K562 (cell line): ENCODE measurements around the gene ORM1. TPM values are rescaled to one million over a fixed set of nuclear protein-coding genes. Genes with fewer than 3 reads are reported as not detected.

ENCODE experiments used
- ATAC-seq: fragments of 200-7000 bp; cut with Tn5 transposase; 3 replicates; pipeline ENCODE4 v1.9.1; 2020; ENCODE audit warnings: moderate library complexity
- BruUV-seq: library from RNA; stranded (reverse); fragments of 400-500 nt; replicated peaks from 2 replicates; lab custom pipeline; 2021; lab: Mats Ljungman, UMichigan
- CTCF ChIA-PET: fragments of 300-600 bp; formaldehyde crosslinking; extraction: SDS; loops from one replicate; lab custom pipeline; 2021; ENCODE audit warnings: low intra/inter-chr PET ratio; lab: Yijun Ruan, JAX
- POLR2A ChIA-PET: fragments of 300-600, 350-650 bp; sonication (Branson Sonifier 250); formaldehyde crosslinking; extraction: SDS; loops from one replicate; lab custom pipeline; 2021; ENCODE audit warnings: antibody characterized with exemption, inconsistent platforms; lab: Yijun Ruan, JAX
- DNase-seq, 4 experiments: peaks; one replicate each; pipeline versions ENCODE4 v3.0.0 to v3.0.0-alpha.2; 2011 to 2018; ENCODE audit warnings: low spot score in 3 of 4, mixed read lengths in 3 of 4; ENCODE audit errors: extremely low read depth in 1 of 4
- FAIRE-seq: peaks from 2 replicates; lab custom pipeline; 2011; peaks lifted over from hg19 to GRCh38; lab: Jason Lieb, UNC
- H2AFZ ChIP-seq: 2 replicates; pipeline ENCODE4 v1.6.0; 2011; ENCODE audit warnings: low read depth, low read length, control low read depth, inconsistent platforms
- H3K27ac ChIP-seq: fragments of 200-600 bp; 3 replicates; pipeline ENCODE4 v1.8.0; 2011; ENCODE audit warnings: low read depth, mild to moderate bottlenecking, control low read depth, inconsistent platforms, low read length, moderate library complexity, mixed read lengths; ENCODE audit errors: extremely low read depth
- H3K27me3 ChIP-seq, 2 experiments: fragments of 300-600 bp in 1 of 2; 2 replicates in 1 of 2; 3 replicates in 1 of 2; pipeline versions ENCODE4 v1.6.0 to v1.8.0; 2011; ENCODE audit warnings: inconsistent platforms in 2 of 2, low read length in 2 of 2, mild to moderate bottlenecking in 1 of 2, mixed read lengths in 1 of 2, moderate library complexity in 1 of 2; ENCODE audit not compliant: control insufficient read depth in 2 of 2, insufficient read depth in 2 of 2
- H3K36me3 ChIP-seq: fragments of 300-600 bp; 3 replicates; pipeline ENCODE4 v1.8.0; 2011; ENCODE audit warnings: mild to moderate bottlenecking, low read length, inconsistent platforms; ENCODE audit not compliant: control insufficient read depth, insufficient read depth
- H3K4me1 ChIP-seq, 2 experiments: fragments of 200-600 bp in 1 of 2; replicated peaks in 1 of 2; 2 replicates in 1 of 2; 3 replicates in 1 of 2; pipeline versions ENCODE4 v1.5.1 to v1.8.0; 2011; ENCODE audit warnings: inconsistent platforms in 2 of 2, low read length in 2 of 2, mild to moderate bottlenecking in 1 of 2, mixed read lengths in 1 of 2, moderate library complexity in 1 of 2; ENCODE audit not compliant: control insufficient read depth in 2 of 2, insufficient read depth in 2 of 2
- H3K4me2 ChIP-seq: 2 replicates; pipeline ENCODE4 v1.6.1; 2011; ENCODE audit warnings: low read length, control low read depth, inconsistent platforms, mixed read lengths; ENCODE audit not compliant: insufficient read depth
- H3K4me3 ChIP-seq: fragments of 200-600 bp; sonication (generic), shearing (Covaris generic); 2 replicates; pipeline ENCODE4 v1.5.1; 2016; ENCODE audit warnings: control low read depth, inconsistent platforms
- H3K79me2 ChIP-seq: fragments of 200-600 bp; 3 replicates; pipeline ENCODE4 v1.8.0; 2011; ENCODE audit warnings: low read length, inconsistent platforms; ENCODE audit not compliant: control insufficient read depth, insufficient read depth
- H3K9ac ChIP-seq, 2 experiments: 2 replicates each; pipeline versions ENCODE4 v1.6.0 to v1.6.1; 2011; ENCODE audit warnings: low read depth in 2 of 2, low read length in 2 of 2, control low read depth in 1 of 2, inconsistent platforms in 1 of 2, mild to moderate bottlenecking in 1 of 2, mixed read lengths in 1 of 2; ENCODE audit not compliant: insufficient read depth in 1 of 2
- H3K9me1 ChIP-seq: one replicate; pipeline ENCODE4 v1.6.0; 2011; ENCODE audit warnings: inconsistent platforms, mild to moderate bottlenecking, low read length, moderate library complexity; ENCODE audit not compliant: control insufficient read depth, insufficient read depth
- H3K9me3 ChIP-seq: replicated peaks from 2 replicates; pipeline ENCODE4 v1.5.1; 2011; ENCODE audit warnings: low read depth, low read length, inconsistent platforms; ENCODE audit not compliant: control insufficient read depth, insufficient read depth
- H4K20me1 ChIP-seq: replicated peaks from 2 replicates; pipeline ENCODE4 v1.6.1; 2011; ENCODE audit warnings: low read length, inconsistent platforms, mixed read lengths; ENCODE audit not compliant: control insufficient read depth, insufficient read depth
- CEBPG ChIP-seq, 3 experiments: fragments of 200-800 bp in 1 of 3; sonication (Bioruptor generic) in 1 of 3; sonication (generic) in 1 of 3; formaldehyde crosslinking in 1 of 3; IDR thresholded peaks in 2 of 3; conservative IDR thresholded peaks in 1 of 3; 2 replicates each; pipeline versions ENCODE4 v1.6.1 to v1.8.0; 2016 to 2022; ENCODE audit warnings: missing compliant biosample characterization in 2 of 3, missing genetic modification characterization in 2 of 3, mild to moderate bottlenecking in 1 of 3, missing genetic modification reagents in 1 of 3
- EHMT2 ChIP-seq: fragments of 450-650 bp; IDR thresholded peaks from 2 replicates; pipeline ENCODE4 v1.6.1; 2018; ENCODE audit warnings: antibody characterized with exemption
- HIVEP1 ChIP-seq: fragments of 250-450 bp; sonication (Bioruptor Pico); IDR thresholded peaks from 2 replicates; pipeline ENCODE4 v1.4.0; 2020; ENCODE audit warnings: mild to moderate bottlenecking
- MAFF ChIP-seq: IDR thresholded peaks from 2 replicates; pipeline ENCODE4 v1.6.1; 2012; ENCODE audit warnings: low read length, improper control_type of control experiment
- RBFOX2 ChIP-seq: fragments of 200-400 bp; formaldehyde crosslinking; IDR thresholded peaks from 2 replicates; pipeline ENCODE4 v1.6.1; 2017; ENCODE audit warnings: low read depth, mild to moderate bottlenecking, low read length, moderate library complexity
- SNRNP70 ChIP-seq: fragments of 200-400 bp; formaldehyde crosslinking; optimal IDR thresholded peaks from 2 replicates; pipeline ENCODE3; 2017; ENCODE audit warnings: low read depth, low read length
- ZNF408 ChIP-seq: fragments of 250-450 bp; sonication (Bioruptor Pico); IDR thresholded peaks from 2 replicates; pipeline ENCODE4 v1.4.0; 2020; ENCODE audit warnings: low read depth, mild to moderate bottlenecking, moderate library complexity
- ZNF699 ChIP-seq: fragments of 250-450 bp; sonication (Bioruptor Pico); IDR thresholded peaks from 2 replicates; pipeline ENCODE4 v1.8.0; 2021; ENCODE audit warnings: mild to moderate bottlenecking, moderate library complexity; ENCODE audit not compliant: insufficient replicate concordance
- WGBS: fragments of 100-300 bp; shearing (Covaris generic); methylation state at CpG from one replicate; pipeline ENCODE4 v1.1.6; 2016; ENCODE audit warnings: low coverage, mixed read lengths; ENCODE audit not compliant: insufficient coverage; ENCODE audit errors: missing lambda C conversion rate; 5-methylcytosine and 5-hydroxymethylcytosine counted together
- in situ Hi-C: fragments of 300-500 bp; cut with MboI; formaldehyde crosslinking; loops from 4 replicates; pipeline ENCODE4 v1.15.0; 2018; ENCODE audit warnings: inconsistent platforms, mixed read lengths
- intact Hi-C: fragments of 100-400 bp; cut with micrococcal nuclease; formaldehyde crosslinking; loops from 2 replicates; pipeline ENCODE4 v1.14.2; 2022
- polyA plus RNA-seq, 8 experiments: library from polyadenylated mRNA; depleted of rRNA in 4 of 8; stranded (reverse) in 5 of 8; unstranded in 3 of 8; fragments of >200 nt; fragmentation: Nextera tagmentation in 2 of 8; fragmentation: Illumina TruSeq in 1 of 8; extraction: Ambion mirVana in 2 of 8; extraction: Trizol in 1 of 8; gene quantifications; 2 replicates each; pipeline versions ENCODE4 v1.2.1 to v1.2.3, GENCODE V29; 2011 to 2014; ENCODE audit warnings: inconsistent platforms in 1 of 8, missing spikeins in 1 of 8
- total RNA-seq, 7 experiments: library from RNA; depleted of rRNA in 6 of 7; stranded (reverse); fragments of >200 nt in 6 of 7; fragmentation: Illumina TruSeq in 2 of 7; extraction: Trizol in 2 of 7; gene quantifications; 2 replicates each; pipeline versions ENCODE4 v1.2.1 to v1.2.3, GENCODE V29; 2011 to 2021; ENCODE audit warnings: low replicate concordance in 1 of 7
- TF ChIP-seq, protein P1 (sequence below): fragments of 250-450 bp; sonication (Bioruptor Pico); IDR thresholded peaks from 2 replicates; pipeline ENCODE4 v1.8.0; 2021; ENCODE audit warnings: moderate library complexity, mild to moderate bottlenecking, inconsistent platforms
- TF ChIP-seq, protein P2 (sequence below): fragments of 450-650 bp; IDR thresholded peaks from 2 replicates; pipeline ENCODE4 v1.6.1; 2016; ENCODE audit warnings: missing biosample characterization, missing genetic modification characterization
- TF ChIP-seq, protein P3 (sequence below): IDR thresholded peaks from 3 replicates; pipeline ENCODE4 v1.6.1; 2011; ENCODE audit warnings: borderline replicate concordance, mild to moderate bottlenecking; ENCODE audit not compliant: insufficient read length, insufficient read depth
- TF ChIP-seq, protein P4 (sequence below): fragments of 250-450 bp; sonication (Bioruptor Pico); IDR thresholded peaks from 2 replicates; pipeline ENCODE4 v1.4.0; 2020

The ORM1 gene
- total and polyA plus RNA-seq, 9 of the 15 experiments (the other 6 are each of a cell fraction or from before 2014, with no cell fraction given) = 2.9 TPM; not detected in 8

DNA sequence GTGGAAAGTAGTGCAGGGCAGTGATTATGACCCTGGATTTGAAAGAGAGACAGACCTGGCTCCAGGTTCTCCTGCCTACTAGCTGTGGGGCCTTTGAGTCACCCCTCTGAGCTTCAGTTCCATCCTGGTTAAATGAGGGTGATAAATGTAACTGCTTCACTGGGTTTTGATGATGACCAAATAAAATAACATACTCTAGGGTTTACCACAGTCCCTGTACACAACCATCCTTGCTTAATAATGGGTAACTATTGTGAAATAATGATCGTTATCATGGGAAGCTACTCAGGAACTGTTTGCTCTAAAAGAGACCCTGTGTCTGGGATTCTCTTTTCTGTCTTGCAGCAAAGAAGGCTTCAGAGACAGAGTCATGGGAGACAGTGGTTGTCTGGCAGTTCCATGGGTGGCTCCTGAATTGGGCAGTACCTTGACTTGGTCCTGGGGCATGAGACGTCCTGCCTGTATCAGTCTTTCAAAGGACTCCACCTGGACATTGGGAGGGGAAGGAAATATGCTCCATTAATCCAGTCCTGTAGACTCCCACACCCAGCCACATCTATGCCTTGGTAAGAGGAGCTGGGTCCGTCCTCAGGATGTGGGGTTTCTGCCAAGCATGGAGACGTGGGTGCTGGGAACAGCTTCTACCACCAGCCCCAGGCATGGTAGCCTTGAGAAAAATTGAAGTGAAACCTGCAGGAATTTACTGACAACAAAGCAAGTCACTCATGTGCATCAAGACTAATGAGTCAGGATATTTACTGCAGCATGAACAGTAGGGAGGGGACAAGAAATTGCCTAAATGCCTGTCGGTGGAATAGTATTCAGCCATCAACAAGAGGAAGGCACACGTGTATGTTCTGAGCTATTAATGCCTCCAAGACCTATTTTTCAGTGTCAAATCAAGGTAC is 41.5 kb downstream of the ORM1 start:
- Histone ChIP-seq H3K4me1 (peaks cover 0 to 3% of the 10 kb centered on the region in 2 experiments; a peak in 1 of 5 replicates), H3K4me3 (no peak overlapping the region), H2AFZ (no peak overlapping the region), H3K9me3 (no peaks in the 10 kb centered on the region), H3K36me3 (peaks cover 14% of the 10 kb centered on the region; the same call in 2 of the 3 replicates), H3K79me2 (no peaks in the 10 kb centered on the region), H4K20me1 (no peaks in the 10 kb centered on the region), H3K27ac (no peak overlapping the region), H3K4me2 (no peak overlapping the region), H3K9me1 (no peaks in the 10 kb centered on the region), H3K9ac (no peak overlapping the region), H3K27me3 (no peaks in the 10 kb centered on the region)
- FAIRE-seq = no peak
- no peak for ATAC-seq
- ChIA-PET CTCF (no interaction called here), POLR2A (interaction anchor here (0.6 to 2.3 kb wide), 4 partner anchors 10 to 115 kb away, joined by 3 to 9 read pairs (median 4); no protein-coding TSS in a partner anchor)
- intact Hi-C loops (no loop called here), in situ Hi-C loops (no loop called here)
- no peak for DNase-seq
- BruUV-seq = no TSS peak
- 63% methylated on average over 6 of the region's 6 CpGs for WGBS
- TF ChIP-seq, protein P1, sequence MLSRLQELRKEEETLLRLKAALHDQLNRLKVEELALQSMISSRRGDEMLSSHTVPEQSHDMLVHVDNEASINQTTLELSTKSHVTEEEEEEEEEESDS (CRISPR knock-in tag) = no peak
- TF ChIP-seq MAFF (no peak), ZNF699 (no peak), EHMT2 (no peak), SNRNP70 (no peak), ZNF408 (CRISPR knock-in tag) (no peak), HIVEP1 (no peak), RBFOX2 (no peak), CEBPG (CRISPR knock-in tag; IDR thresholded peaks at IDR 0.05) (peak; percentile 74), CEBPG (tag; conservative IDR thresholded peaks at IDR 0.05 in 1 of 2, IDR thresholded peaks at IDR 0.05 in 1 of 2) (peak; percentile 88 to 97)
- TF ChIP-seq, protein P2, sequence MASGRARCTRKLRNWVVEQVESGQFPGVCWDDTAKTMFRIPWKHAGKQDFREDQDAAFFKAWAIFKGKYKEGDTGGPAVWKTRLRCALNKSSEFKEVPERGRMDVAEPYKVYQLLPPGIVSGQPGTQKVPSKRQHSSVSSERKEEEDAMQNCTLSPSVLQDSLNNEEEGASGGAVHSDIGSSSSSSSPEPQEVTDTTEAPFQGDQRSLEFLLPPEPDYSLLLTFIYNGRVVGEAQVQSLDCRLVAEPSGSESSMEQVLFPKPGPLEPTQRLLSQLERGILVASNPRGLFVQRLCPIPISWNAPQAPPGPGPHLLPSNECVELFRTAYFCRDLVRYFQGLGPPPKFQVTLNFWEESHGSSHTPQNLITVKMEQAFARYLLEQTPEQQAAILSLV = peak; percentile 68
- TF ChIP-seq, protein P3, sequence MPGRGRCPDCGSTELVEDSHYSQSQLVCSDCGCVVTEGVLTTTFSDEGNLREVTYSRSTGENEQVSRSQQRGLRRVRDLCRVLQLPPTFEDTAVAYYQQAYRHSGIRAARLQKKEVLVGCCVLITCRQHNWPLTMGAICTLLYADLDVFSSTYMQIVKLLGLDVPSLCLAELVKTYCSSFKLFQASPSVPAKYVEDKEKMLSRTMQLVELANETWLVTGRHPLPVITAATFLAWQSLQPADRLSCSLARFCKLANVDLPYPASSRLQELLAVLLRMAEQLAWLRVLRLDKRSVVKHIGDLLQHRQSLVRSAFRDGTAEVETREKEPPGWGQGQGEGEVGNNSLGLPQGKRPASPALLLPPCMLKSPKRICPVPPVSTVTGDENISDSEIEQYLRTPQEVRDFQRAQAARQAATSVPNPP = no peak
- TF ChIP-seq, protein P4, sequence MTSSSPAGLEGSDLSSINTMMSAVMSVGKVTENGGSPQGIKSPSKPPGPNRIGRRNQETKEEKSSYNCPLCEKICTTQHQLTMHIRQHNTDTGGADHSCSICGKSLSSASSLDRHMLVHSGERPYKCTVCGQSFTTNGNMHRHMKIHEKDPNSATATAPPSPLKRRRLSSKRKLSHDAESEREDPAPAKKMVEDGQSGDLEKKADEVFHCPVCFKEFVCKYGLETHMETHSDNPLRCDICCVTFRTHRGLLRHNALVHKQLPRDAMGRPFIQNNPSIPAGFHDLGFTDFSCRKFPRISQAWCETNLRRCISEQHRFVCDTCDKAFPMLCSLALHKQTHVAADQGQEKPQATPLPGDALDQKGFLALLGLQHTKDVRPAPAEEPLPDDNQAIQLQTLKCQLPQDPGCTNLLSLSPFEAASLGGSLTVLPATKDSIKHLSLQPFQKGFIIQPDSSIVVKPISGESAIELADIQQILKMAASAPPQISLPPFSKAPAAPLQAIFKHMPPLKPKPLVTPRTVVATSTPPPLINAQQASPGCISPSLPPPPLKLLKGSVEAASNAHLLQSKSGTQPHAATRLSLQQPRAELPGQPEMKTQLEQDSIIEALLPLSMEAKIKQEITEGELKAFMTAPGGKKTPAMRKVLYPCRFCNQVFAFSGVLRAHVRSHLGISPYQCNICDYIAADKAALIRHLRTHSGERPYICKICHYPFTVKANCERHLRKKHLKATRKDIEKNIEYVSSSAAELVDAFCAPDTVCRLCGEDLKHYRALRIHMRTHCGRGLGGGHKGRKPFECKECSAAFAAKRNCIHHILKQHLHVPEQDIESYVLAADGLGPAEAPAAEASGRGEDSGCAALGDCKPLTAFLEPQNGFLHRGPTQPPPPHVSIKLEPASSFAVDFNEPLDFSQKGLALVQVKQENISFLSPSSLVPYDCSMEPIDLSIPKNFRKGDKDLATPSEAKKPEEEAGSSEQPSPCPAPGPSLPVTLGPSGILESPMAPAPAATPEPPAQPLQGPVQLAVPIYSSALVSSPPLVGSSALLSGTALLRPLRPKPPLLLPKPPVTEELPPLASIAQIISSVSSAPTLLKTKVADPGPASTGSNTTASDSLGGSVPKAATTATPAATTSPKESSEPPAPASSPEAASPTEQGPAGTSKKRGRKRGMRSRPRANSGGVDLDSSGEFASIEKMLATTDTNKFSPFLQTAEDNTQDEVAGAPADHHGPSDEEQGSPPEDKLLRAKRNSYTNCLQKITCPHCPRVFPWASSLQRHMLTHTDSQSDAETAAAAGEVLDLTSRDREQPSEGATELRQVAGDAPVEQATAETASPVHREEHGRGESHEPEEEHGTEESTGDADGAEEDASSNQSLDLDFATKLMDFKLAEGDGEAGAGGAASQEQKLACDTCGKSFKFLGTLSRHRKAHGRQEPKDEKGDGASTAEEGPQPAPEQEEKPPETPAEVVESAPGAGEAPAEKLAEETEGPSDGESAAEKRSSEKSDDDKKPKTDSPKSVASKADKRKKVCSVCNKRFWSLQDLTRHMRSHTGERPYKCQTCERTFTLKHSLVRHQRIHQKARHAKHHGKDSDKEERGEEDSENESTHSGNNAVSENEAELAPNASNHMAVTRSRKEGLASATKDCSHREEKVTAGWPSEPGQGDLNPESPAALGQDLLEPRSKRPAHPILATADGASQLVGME (CRISPR knock-in tag) = no peak
